ENCODE results near the gene B3GLCT. TPM values are rescaled to one million over a fixed set of nuclear protein-coding genes. Genes with fewer than 3 reads are reported as not detected.

B3GLCT gene
- total and polyA plus RNA-seq, 8 donors: 6.5 to 22.6 (median 16.1) TPM

- Histone ChIP-seq H3K4me3 (no peak overlapping the region), H3K27me3 (no peaks in the 10 kb centered on the region), H3K4me1 (no peaks in the 10 kb centered on the region), H3K36me3 (no peaks in the 10 kb centered on the region), H3K27ac (no peak overlapping the region), H3K9me3 (no peaks in the 10 kb centered on the region)
- no peak for ATAC-seq
- no peak for DNase-seq
- intact Hi-C loops (cut with DNase I): no loop called here
- TF ChIP-seq CTCF (IDR thresholded peaks at IDR 0.05): no peak
Observed at GRCh38 chr13:31380715-31381114, 180.9 kb downstream of the B3GLCT start.

Other genes starting within 250 kb of the B3GLCT start
- 100 to 1,000 TPM in 1 of 2 donors, 10 to 100 TPM in 1; 92.7 to 122 TPM for gene HSPH1, start 38.1 kb upstream of the B3GLCT start, total RNA-seq
- gene HSPH1, start 38.1 kb upstream of the B3GLCT start, polyA plus RNA-seq (ENCODE audit: insufficient read length in 6 of 6): 100 to 1,000 TPM in 2 of 6 donors, 10 to 100 TPM in 4; 72.9 to 124 (median 92.5) TPM

Measured in left lung (tissue), 10 donors.